Measurements from ENCODE around the gene FANCC. TPM values are rescaled to one million over a fixed set of nuclear protein-coding genes. Genes with fewer than 3 reads are reported as not detected.

Gene FANCC
- total RNA-seq, 2 donors from 2014 or later, result 10.5 to 23.6 TPM

DNA sequence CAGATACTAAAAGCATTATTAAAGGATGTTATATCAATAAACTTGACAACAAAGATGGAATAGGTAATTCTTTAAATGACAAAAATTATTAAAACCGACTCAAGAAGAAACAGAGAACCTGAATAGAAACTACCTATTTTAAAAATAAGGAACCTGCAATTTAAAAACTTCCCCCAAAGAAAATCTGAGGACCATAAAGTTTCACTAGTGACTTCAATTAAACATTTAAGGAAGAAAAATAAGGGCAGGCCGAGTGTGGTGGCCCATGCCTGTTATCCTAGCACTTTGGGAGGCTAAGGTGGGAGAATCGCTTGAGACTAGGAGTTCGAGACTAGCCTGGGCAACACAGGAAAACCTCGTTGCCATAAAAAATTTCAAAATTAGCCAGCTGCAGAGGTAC is 99.6 kb downstream of the FANCC start:
- Histone ChIP-seq H3K36me3 (no peaks in the 10 kb centered on the region), H3K9me3 (no peaks in the 10 kb centered on the region), H3K27me3 (no peaks in the 10 kb centered on the region), H3K27ac (no peak overlapping the region), H3K4me3 (no peak overlapping the region), H3K9ac (ENCODE audit: low read depth in 2 of 2, low read length in 2 of 2) (no peak overlapping the region), H3K4me1 (no peaks in the 10 kb centered on the region)
- no peak for DNase-seq
- intact Hi-C loops (cut with DNase I), result no loop called here
- TF ChIP-seq CTCF (IDR thresholded peaks at IDR 0.05), result no peak

GRCh38 chr9:95215336-95215898 is 102.1 kb downstream of the FANCC start:
- Histone ChIP-seq H3K27me3 (no peaks in the 10 kb centered on the region), H3K4me3 (no peak overlapping the region), H3K9me3 (no peaks in the 10 kb centered on the region), H3K4me1 (no peaks in the 10 kb centered on the region), H3K9ac (ENCODE audit: low read depth in 2 of 2, low read length in 2 of 2) (no peak overlapping the region), H3K27ac (no peak overlapping the region), H3K36me3 (no peaks in the 10 kb centered on the region)
- intact Hi-C loops (cut with DNase I), result no loop called here
- TF ChIP-seq CTCF (IDR thresholded peaks at IDR 0.05), result no peak
- no peak for DNase-seq

- Histone ChIP-seq H3K9ac (ENCODE audit: low read depth in 2 of 2, low read length in 2 of 2) (no peak overlapping the region), H3K36me3 (no peaks in the 10 kb centered on the region), H3K27me3 (no peaks in the 10 kb centered on the region), H3K27ac (no peak overlapping the region), H3K9me3 (no peaks in the 10 kb centered on the region), H3K4me1 (no peaks in the 10 kb centered on the region), H3K4me3 (no peak overlapping the region)
- no peak for TF ChIP-seq CTCF (IDR thresholded peaks at IDR 0.05)
- no peak for DNase-seq
- intact Hi-C loops (cut with DNase I), result no loop called here
These were observed 104.4 kb downstream of the FANCC start for GRCh38 chr9:95213117-95213516.

- intact Hi-C loops (cut with DNase I), result no loop called here
- no peaks in the 10 kb centered on the region for H3K4me1 ChIP-seq
- no peaks in the 10 kb centered on the region for H3K27me3 ChIP-seq
- no peak overlapping the region for H3K4me3 ChIP-seq
- H3K27ac ChIP-seq, result no peak overlapping the region
- TF ChIP-seq CTCF (IDR thresholded peaks at IDR 0.05), result no peak
- no peak for DNase-seq
- no peak overlapping the region for H3K9ac ChIP-seq (ENCODE audit: low read depth in 2 of 2, low read length in 2 of 2)
- no peaks in the 10 kb centered on the region for H3K9me3 ChIP-seq
- no peaks in the 10 kb centered on the region for H3K36me3 ChIP-seq
These were observed 106.5 kb downstream of the FANCC start for GRCh38 chr9:95211028-95211427.

DNA sequence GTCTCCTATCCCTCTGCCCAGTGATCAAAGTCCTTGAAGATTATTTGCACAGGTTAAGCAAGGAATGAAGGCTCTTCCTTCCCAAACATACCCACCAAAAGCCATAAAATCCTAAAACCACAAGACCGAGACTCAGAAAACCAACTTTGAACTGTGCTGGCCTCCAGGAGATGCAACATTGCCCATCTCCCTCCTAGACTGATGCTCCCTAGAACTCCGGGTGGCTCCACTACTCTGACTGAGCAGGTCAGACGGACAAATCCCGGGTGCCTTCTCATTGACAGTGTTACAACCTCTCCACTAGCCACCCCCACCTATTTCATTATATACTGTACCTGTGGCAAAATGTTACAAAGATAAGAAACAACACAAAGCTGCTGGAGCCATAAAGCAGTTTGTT is 110.1 kb downstream of the FANCC start:
- no peak for DNase-seq
- no peaks in the 10 kb centered on the region for H3K36me3 ChIP-seq
- no peaks in the 10 kb centered on the region for H3K4me1 ChIP-seq
- H3K27me3 ChIP-seq, result no peaks in the 10 kb centered on the region
- no peaks in the 10 kb centered on the region for H3K9me3 ChIP-seq
- no peak overlapping the region for H3K27ac ChIP-seq
- intact Hi-C loops (cut with DNase I), result no loop called here
- H3K4me3 ChIP-seq, result no peak overlapping the region
- no peak for TF ChIP-seq CTCF (IDR thresholded peaks at IDR 0.05)
- H3K9ac ChIP-seq (ENCODE audit: low read depth in 2 of 2, low read length in 2 of 2), result no peak overlapping the region
